Osteoblast (primary cell): ENCODE measurements around the gene SBF1. TPM values are rescaled to one million over a fixed set of nuclear protein-coding genes. Genes with fewer than 3 reads are reported as not detected.

Experiments
- DNase-seq: peaks from one replicate; pipeline ENCODE4 v3.0.0; 2011; ENCODE audit warnings: low spot score, mixed read lengths; ENCODE audit not compliant: insufficient read length; ENCODE audit errors: missing footprints
- H2AFZ ChIP-seq: 2 replicates; pipeline ENCODE4 v1.6.0; 2011; ENCODE audit warnings: mild to moderate bottlenecking, low read length
- H3K27ac ChIP-seq: 2 replicates; pipeline ENCODE4 v1.5.1; 2011; ENCODE audit warnings: mild to moderate bottlenecking, low read depth, low read length, moderate library complexity
- H3K27me3 ChIP-seq: 2 replicates; pipeline ENCODE4 v1.6.0; 2012; ENCODE audit warnings: mild to moderate bottlenecking, control low read depth, inconsistent platforms, low read length, moderate library complexity; ENCODE audit not compliant: insufficient read depth
- H3K36me3 ChIP-seq: 2 replicates; pipeline ENCODE4 v1.5.1; 2011; ENCODE audit warnings: mild to moderate bottlenecking, low read length, control low read depth, moderate library complexity; ENCODE audit not compliant: insufficient read depth
- H3K4me1 ChIP-seq: 2 replicates; pipeline ENCODE4 v1.5.1; 2011; ENCODE audit warnings: mild to moderate bottlenecking, low read length, control low read depth, moderate library complexity; ENCODE audit not compliant: insufficient read depth
- H3K4me2 ChIP-seq: 2 replicates; pipeline ENCODE4 v1.6.0; 2011; ENCODE audit warnings: mild to moderate bottlenecking, low read length; ENCODE audit not compliant: insufficient read depth
- H3K4me3 ChIP-seq: fragments of 200-600 bp; sonication (generic); 3 replicates; pipeline ENCODE4 v1.5.1; 2012; ENCODE audit warnings: mild to moderate bottlenecking, low read length, inconsistent platforms; ENCODE audit not compliant: insufficient read depth
- H3K79me2 ChIP-seq: 2 replicates; pipeline ENCODE4 v1.6.0; 2012; ENCODE audit warnings: mild to moderate bottlenecking, low read length, control low read depth, inconsistent platforms; ENCODE audit not compliant: insufficient read depth
- H3K9me3 ChIP-seq: 2 replicates; pipeline ENCODE4 v1.5.1; 2011; ENCODE audit warnings: low read depth, low read length, control low read depth
- H4K20me1 ChIP-seq: 2 replicates; pipeline ENCODE4 v1.6.0; 2012; ENCODE audit warnings: mild to moderate bottlenecking, low read length, control low read depth; ENCODE audit not compliant: insufficient read depth
- total RNA-seq: library from RNA; depleted of rRNA; stranded (reverse); fragments of >200 nt; gene quantifications from 2 replicates; pipeline ENCODE4 v1.2.3, GENCODE V29; 2012
- TF ChIP-seq, protein P1 (sequence below): IDR thresholded peaks from 2 replicates; pipeline ENCODE4 v1.5.1; 2011; ENCODE audit warnings: mild to moderate bottlenecking, low read depth, low read length, moderate library complexity; ENCODE audit errors: extremely low read depth

Gene SBF1
- total RNA-seq, 1 donor: 93.0 TPM

DNA sequence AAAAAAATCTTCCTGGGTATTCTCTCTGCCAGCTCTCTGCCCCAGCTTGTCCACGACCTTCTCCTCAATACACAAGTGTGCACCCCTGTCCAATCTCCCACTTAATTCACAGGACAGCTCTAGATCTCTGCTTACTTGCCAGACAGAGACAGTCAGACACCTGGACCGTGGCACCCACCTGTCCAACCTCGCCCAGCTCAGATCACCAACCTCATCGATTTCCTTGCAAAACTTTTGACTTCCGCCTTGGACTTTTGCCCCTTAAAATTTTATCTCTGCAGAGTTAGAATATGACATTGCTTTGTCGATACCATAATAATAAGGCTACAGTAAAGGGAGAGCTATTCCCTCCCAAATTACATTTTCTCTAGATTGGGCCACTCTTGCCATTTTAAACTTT, 22.3 kb upstream of the SBF1 start:
- peaks cover 2% of the 10 kb centered on the region for H4K20me1 ChIP-seq
- no peak overlapping the region for H3K4me2 ChIP-seq
- no peaks in the 10 kb centered on the region for H3K36me3 ChIP-seq
- H3K27ac ChIP-seq: no peak overlapping the region
- no peaks in the 10 kb centered on the region for H3K9me3 ChIP-seq
- no peak overlapping the region for H3K4me3 ChIP-seq
- H3K4me1 ChIP-seq: no peaks in the 10 kb centered on the region
- TF ChIP-seq, protein P1, sequence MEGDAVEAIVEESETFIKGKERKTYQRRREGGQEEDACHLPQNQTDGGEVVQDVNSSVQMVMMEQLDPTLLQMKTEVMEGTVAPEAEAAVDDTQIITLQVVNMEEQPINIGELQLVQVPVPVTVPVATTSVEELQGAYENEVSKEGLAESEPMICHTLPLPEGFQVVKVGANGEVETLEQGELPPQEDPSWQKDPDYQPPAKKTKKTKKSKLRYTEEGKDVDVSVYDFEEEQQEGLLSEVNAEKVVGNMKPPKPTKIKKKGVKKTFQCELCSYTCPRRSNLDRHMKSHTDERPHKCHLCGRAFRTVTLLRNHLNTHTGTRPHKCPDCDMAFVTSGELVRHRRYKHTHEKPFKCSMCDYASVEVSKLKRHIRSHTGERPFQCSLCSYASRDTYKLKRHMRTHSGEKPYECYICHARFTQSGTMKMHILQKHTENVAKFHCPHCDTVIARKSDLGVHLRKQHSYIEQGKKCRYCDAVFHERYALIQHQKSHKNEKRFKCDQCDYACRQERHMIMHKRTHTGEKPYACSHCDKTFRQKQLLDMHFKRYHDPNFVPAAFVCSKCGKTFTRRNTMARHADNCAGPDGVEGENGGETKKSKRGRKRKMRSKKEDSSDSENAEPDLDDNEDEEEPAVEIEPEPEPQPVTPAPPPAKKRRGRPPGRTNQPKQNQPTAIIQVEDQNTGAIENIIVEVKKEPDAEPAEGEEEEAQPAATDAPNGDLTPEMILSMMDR: no peak
- no peak for DNase-seq
- no peaks in the 10 kb centered on the region for H3K79me2 ChIP-seq
- H2AFZ ChIP-seq: no peak overlapping the region
- H3K27me3 ChIP-seq: no peaks in the 10 kb centered on the region

DNA sequence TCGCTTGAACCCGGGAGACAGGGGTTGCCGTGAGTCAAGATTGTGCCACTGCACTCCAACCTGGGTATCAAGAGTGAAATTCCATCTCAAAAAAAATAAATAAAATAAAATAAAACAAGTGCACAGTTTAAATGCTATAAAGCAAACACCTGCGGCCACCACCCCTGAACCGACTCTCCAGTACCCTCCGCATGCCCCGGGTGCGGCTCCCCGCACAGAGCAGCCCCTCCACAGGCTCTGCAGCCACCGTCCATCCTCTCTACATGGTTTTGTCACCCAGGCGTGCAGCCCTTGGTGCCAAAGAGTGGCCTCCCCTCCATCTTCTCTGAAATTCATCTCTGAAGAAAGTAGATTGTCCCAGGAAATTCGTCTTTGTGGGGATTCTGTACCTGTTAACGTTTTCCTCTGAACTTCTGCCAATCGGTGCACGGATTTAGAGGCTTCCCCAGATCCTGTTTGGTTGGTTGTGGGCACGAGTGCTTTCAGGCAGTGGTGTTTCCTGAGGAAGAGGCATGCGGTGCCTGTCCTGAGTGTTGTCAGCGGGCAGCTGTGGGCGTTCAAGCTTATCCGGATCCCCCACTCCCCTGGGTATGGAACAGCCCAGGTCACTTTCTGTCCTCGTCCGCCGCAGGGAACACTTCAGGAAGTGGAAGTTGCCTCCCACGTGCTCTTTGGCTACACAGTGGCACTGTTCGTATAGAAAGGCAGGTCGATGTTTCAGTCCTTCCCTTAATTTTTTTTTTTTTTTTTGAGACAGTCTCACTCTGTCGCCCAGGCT, 15.9 kb upstream of the SBF1 start:
- DNase-seq: peak; percentile 62
- no peak overlapping the region for H3K4me3 ChIP-seq
- no peaks in the 10 kb centered on the region for H3K9me3 ChIP-seq
- H4K20me1 ChIP-seq: no peaks in the 10 kb centered on the region
- no peak overlapping the region for H3K4me2 ChIP-seq
- H3K4me1 ChIP-seq: no peaks in the 10 kb centered on the region
- H2AFZ ChIP-seq: no peak overlapping the region
- H3K79me2 ChIP-seq: no peaks in the 10 kb centered on the region
- H3K27me3 ChIP-seq: no peaks in the 10 kb centered on the region
- H3K36me3 ChIP-seq: no peaks in the 10 kb centered on the region
- TF ChIP-seq, protein P1: no peak
- H3K27ac ChIP-seq: no peak overlapping the region

GRCh38 chr22:50489363-50490243, 14.8 kb upstream of the SBF1 start:
- Histone ChIP-seq H3K79me2 (no peaks in the 10 kb centered on the region), H3K4me1 (no peaks in the 10 kb centered on the region), H3K36me3 (no peaks in the 10 kb centered on the region), H3K27me3 (no peaks in the 10 kb centered on the region), H3K4me2 (no peak overlapping the region), H3K4me3 (no peak overlapping the region), H2AFZ (no peak overlapping the region), H3K9me3 (no peaks in the 10 kb centered on the region), H4K20me1 (no peaks in the 10 kb centered on the region), H3K27ac (no peak overlapping the region)
- DNase-seq: peak; percentile 81
- TF ChIP-seq, protein P1: no peak

DNA sequence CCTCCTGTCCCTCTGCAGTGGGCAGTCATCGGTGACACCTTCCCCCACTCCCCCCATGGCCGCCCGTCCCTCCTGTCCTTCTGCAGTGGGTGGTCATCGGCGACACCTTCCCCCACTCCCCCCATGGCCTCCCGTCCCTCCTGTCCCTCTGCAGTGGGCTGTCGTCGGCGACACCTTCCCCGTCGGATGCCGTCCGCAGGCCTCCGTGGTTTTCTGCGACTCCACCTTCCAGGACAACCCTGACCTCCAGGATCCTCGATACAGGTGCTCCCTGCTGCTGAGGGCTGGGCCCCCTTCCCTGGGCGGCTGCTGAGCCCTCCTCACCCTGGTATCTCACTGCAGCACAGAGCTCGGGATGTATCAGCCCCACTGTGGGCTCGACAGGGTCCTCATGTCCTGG, 14.1 kb upstream of the SBF1 start:
- TF ChIP-seq, protein P1: no peak
- H4K20me1 ChIP-seq: no peaks in the 10 kb centered on the region
- no peak overlapping the region for H3K27ac ChIP-seq
- H3K4me3 ChIP-seq: no peak overlapping the region
- no peak overlapping the region for H3K4me2 ChIP-seq
- no peaks in the 10 kb centered on the region for H3K27me3 ChIP-seq
- H2AFZ ChIP-seq: no peak overlapping the region
- no peaks in the 10 kb centered on the region for H3K79me2 ChIP-seq
- DNase-seq: peak; percentile 52
- H3K9me3 ChIP-seq: no peaks in the 10 kb centered on the region
- H3K36me3 ChIP-seq: no peaks in the 10 kb centered on the region
- H3K4me1 ChIP-seq: no peaks in the 10 kb centered on the region
